Natural killer cell (primary cell): Measurements from ENCODE around the gene AKR1A1. TPM values are rescaled to one million over a fixed set of nuclear protein-coding genes. Genes with fewer than 3 reads are reported as not detected.
"Not testable (repeated sequence)": the region's sequence is repeated elsewhere in the genome, so short reads cannot be mapped to it uniquely, and the experiment has no call there.

Experiments used
- ATAC-seq, 3 donors: fragments of 150-1000 bp in 2 of 3; fragments of 200-7000 bp in 1 of 3; cut with Tn5 transposase; 1 replicate in 1 of 3; 2 replicates in 2 of 3; pipeline ENCODE4 v1.10.0; 2021; ENCODE audit warnings: mild to moderate bottlenecking in 2 of 3, moderate library complexity in 2 of 3
- DNase-seq, 2 donors: peaks; one replicate each; pipeline versions ENCODE4 v3.0.0 to v3.0.0-alpha.2; 2013 to 2021; ENCODE audit warnings: mixed read lengths in 1 of 2
- H3K27ac ChIP-seq: one replicate; pipeline ENCODE4 v1.5.1; 2013; ENCODE audit warnings: mild to moderate bottlenecking, low read length
- H3K27me3 ChIP-seq: one replicate; pipeline ENCODE4 v1.6.1; 2013; ENCODE audit warnings: low read length; ENCODE audit not compliant: control insufficient read depth, insufficient read depth
- H3K36me3 ChIP-seq: one replicate; pipeline ENCODE4 v1.6.1; 2013; ENCODE audit warnings: low read length; ENCODE audit not compliant: control insufficient read depth, insufficient read depth
- H3K4me1 ChIP-seq: one replicate; pipeline ENCODE4 v1.6.1; 2013; ENCODE audit warnings: low read length; ENCODE audit not compliant: control insufficient read depth, insufficient read depth
- H3K4me3 ChIP-seq: one replicate; pipeline ENCODE4 v1.5.1; 2013; ENCODE audit warnings: low read length
- H3K9me3 ChIP-seq: one replicate; pipeline ENCODE4 v1.6.1; 2013; ENCODE audit warnings: low read length; ENCODE audit not compliant: control insufficient read depth, insufficient read depth
- H3K27ac Mint-ChIP-seq, 2 donors: one replicate each; pipeline ENCODE4 v1.8.0; 2022; ENCODE audit warnings: mild to moderate bottlenecking in 2 of 2, mixed read lengths in 2 of 2, moderate library complexity in 1 of 2
- H3K27me3 Mint-ChIP-seq, 2 donors: one replicate each; pipeline ENCODE4 v1.8.0; 2022; ENCODE audit warnings: low read depth in 2 of 2, mixed read lengths in 2 of 2
- H3K36me3 Mint-ChIP-seq: one replicate; pipeline ENCODE4 v1.8.0; 2022; ENCODE audit warnings: mixed read lengths
- H3K4me1 Mint-ChIP-seq, 2 donors: one replicate each; pipeline ENCODE4 v1.8.0; 2022; ENCODE audit warnings: mixed read lengths in 2 of 2
- H3K4me3 Mint-ChIP-seq: one replicate; pipeline ENCODE4 v1.8.0; 2022; ENCODE audit warnings: mild to moderate bottlenecking, moderate library complexity, mixed read lengths
- H3K9me3 Mint-ChIP-seq, 2 donors: one replicate each; pipeline ENCODE4 v1.8.0; 2022; ENCODE audit warnings: mixed read lengths in 2 of 2
- WGBS: methylation state at CpG from one replicate; pipeline ENCODE4 v1.1.7; 2013; ENCODE audit warnings: missing lambda C conversion rate; ENCODE audit not compliant: insufficient coverage; 5-methylcytosine and 5-hydroxymethylcytosine counted together
- intact Hi-C: fragments of 100-400 bp; cut with micrococcal nuclease; formaldehyde crosslinking; loops from one replicate; pipeline ENCODE4 v1.14.2; 2022
- total RNA-seq, 4 donors: library from RNA; stranded (reverse); fragments of 120-200 nt in 1 of 4; gene quantifications; one replicate each; pipeline versions ENCODE4 v1.2.3 to v1.2.4, GENCODE V29; 2013 to 2022
- TF ChIP-seq, protein P1 (sequence below): fragments of 200-600 bp; IDR thresholded peaks from one replicate; pipeline ENCODE4 v1.8.0; 2022; ENCODE audit warnings: antibody characterized with exemption

The AKR1A1 gene
- total RNA-seq, 3 donors from 2014 or later (not counting 1 experiment from before 2014, with no cell fraction given), result 45.7 to 54.2 (median 53.9) TPM

DNA sequence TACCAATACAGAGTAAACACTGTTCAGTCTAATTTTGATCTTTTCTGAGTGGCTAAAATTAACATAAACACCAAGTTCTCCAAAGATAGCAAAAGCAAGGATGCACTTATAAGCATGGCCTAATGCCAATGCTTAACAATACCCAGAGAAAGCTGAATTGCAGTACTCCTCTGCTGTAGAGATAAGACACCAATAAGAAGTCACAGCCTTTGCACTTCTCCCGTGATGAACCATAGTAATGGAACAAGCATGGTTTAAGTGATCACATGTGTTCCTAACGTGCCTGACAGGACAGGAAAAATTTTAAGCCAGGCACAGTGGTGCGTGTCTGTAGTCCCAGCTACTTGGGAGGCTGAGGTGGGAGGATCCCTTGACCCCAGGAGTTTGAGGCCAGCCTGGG is 34.6 kb upstream of the AKR1A1 start:
- H3K36me3 Mint-ChIP-seq, result peaks cover 19% of the 10 kb centered on the region
- H3K27me3 Mint-ChIP-seq, result no peaks in the 10 kb centered on the region
- H3K27ac Mint-ChIP-seq, result no peak overlapping the region
- Histone ChIP-seq H3K9me3 (no peaks in the 10 kb centered on the region), H3K27me3 (no peaks in the 10 kb centered on the region), H3K4me1 (peaks cover 18% of the 10 kb centered on the region), H3K4me3 (no peak overlapping the region), H3K36me3 (peaks cover 48% of the 10 kb centered on the region), H3K27ac (no peak overlapping the region)
- ATAC-seq (no peak), DNase-seq (no peak)
- WGBS, result 82% methylated on average over 3 of the region's 3 CpGs
- no peak overlapping the region for H3K4me3 Mint-ChIP-seq
- no peaks in the 10 kb centered on the region for H3K9me3 Mint-ChIP-seq
- TF ChIP-seq, protein P1, sequence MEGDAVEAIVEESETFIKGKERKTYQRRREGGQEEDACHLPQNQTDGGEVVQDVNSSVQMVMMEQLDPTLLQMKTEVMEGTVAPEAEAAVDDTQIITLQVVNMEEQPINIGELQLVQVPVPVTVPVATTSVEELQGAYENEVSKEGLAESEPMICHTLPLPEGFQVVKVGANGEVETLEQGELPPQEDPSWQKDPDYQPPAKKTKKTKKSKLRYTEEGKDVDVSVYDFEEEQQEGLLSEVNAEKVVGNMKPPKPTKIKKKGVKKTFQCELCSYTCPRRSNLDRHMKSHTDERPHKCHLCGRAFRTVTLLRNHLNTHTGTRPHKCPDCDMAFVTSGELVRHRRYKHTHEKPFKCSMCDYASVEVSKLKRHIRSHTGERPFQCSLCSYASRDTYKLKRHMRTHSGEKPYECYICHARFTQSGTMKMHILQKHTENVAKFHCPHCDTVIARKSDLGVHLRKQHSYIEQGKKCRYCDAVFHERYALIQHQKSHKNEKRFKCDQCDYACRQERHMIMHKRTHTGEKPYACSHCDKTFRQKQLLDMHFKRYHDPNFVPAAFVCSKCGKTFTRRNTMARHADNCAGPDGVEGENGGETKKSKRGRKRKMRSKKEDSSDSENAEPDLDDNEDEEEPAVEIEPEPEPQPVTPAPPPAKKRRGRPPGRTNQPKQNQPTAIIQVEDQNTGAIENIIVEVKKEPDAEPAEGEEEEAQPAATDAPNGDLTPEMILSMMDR, result no peak
- intact Hi-C loops, result no loop called here
- H3K4me1 Mint-ChIP-seq, result peaks cover 12 to 18% of the 10 kb centered on the region in 2 donors

DNA sequence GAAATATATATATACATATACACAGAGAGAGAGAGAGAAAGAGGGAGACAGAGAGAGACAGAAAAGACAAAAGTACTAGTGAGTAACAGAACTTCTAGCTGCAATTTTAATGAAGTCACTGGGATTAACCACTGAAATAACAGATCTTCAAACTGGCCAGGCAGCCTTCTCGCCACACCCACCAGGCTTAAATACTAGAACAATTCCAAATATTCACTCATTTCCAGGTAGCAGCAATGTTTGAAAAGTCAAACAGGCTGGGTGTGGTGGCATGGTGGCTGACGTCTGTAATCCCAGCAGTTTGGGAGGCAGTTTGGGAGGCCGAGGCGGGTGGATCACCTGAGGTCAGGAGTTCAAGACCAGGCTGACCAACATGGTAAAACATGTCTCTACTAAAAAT is 34.2 kb upstream of the AKR1A1 start:
- H3K4me1 ChIP-seq, result peaks cover 22% of the 10 kb centered on the region
- H3K36me3 Mint-ChIP-seq, result peaks cover 18% of the 10 kb centered on the region
- H3K9me3 ChIP-seq, result no peaks in the 10 kb centered on the region
- WGBS, result 96% methylated on average over 4 of the region's 4 CpGs
- H3K9me3 Mint-ChIP-seq, result no peaks in the 10 kb centered on the region
- intact Hi-C loops, result no loop called here
- peaks cover 17 to 22% of the 10 kb centered on the region in 2 donors for H3K4me1 Mint-ChIP-seq
- no peaks in the 10 kb centered on the region for H3K27me3 Mint-ChIP-seq
- TF ChIP-seq, protein P1, result no peak
- no peaks in the 10 kb centered on the region for H3K27me3 ChIP-seq
- DNase-seq (no peak), ATAC-seq (no peak)
- H3K27ac ChIP-seq, result no peak overlapping the region
- H3K4me3 Mint-ChIP-seq, result no peak overlapping the region
- no peak overlapping the region for H3K4me3 ChIP-seq
- peaks cover 44% of the 10 kb centered on the region for H3K36me3 ChIP-seq
- no peak overlapping the region for H3K27ac Mint-ChIP-seq

DNA sequence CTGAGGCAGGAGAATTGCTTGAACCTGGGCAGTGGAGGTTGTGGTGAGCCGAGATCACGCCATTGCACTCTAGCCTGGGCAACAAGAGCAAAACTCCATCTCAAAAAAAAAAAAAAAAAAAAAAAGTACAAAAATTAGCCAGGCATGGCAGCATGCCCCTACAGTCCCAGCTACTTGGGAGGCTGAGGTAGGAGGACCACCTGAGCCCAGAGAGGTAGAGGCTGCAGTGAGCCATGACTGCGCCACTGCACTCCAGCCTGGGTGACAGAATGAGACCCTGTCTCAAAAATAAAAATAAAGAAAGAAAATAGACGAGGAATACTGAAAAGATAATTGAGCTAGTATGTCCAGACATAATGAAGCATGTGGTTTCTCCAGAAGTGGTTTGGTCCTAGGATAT is 32.3 kb upstream of the AKR1A1 start:
- H3K4me3 ChIP-seq, DNase-seq, H3K27me3 Mint-ChIP-seq, intact Hi-C loops, H3K9me3 Mint-ChIP-seq, H3K9me3 ChIP-seq, H3K27ac ChIP-seq, ATAC-seq, H3K27me3 ChIP-seq, H3K27ac Mint-ChIP-seq: not testable (repeated sequence)
- Mint-ChIP-seq H3K4me3 (peak overlapping the region; percentile 61), H3K4me1 (peaks cover 29 to 41% of the 10 kb centered on the region in 2 donors), H3K36me3 (peaks cover 18% of the 10 kb centered on the region)
- Histone ChIP-seq H3K4me1 (peaks cover 28% of the 10 kb centered on the region), H3K36me3 (peaks cover 34% of the 10 kb centered on the region)
- 86% methylated on average over 1 of the region's 4 CpGs for WGBS

DNA sequence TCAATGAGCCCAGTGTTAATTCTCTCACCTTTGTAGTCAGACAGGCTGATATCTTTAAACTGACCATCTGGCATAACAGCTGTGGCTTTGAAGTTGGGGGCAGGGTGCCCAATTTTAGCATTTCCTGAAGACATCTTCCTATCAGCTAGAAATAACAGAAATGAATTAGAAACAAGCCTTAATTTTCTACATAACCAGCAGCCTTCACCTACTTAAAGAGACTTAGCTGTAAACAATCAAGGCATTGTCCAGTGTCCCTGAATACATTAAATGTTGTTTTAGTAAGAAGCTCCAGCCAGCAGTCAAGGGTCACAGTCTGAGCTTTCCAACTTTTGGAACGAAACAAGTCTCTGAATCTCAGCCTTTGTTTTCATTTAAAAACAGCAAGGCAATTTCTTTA is 31.7 kb upstream of the AKR1A1 start:
- Mint-ChIP-seq H3K9me3 (no peaks in the 10 kb centered on the region), H3K27ac (no peak overlapping the region), H3K4me3 (peak overlapping the region; percentile 40), H3K4me1 (peaks cover 29 to 41% of the 10 kb centered on the region in 2 donors), H3K27me3 (no peaks in the 10 kb centered on the region), H3K36me3 (peaks cover 18% of the 10 kb centered on the region)
- Histone ChIP-seq H3K9me3 (no peaks in the 10 kb centered on the region), H3K4me1 (peaks cover 28% of the 10 kb centered on the region), H3K27me3 (no peaks in the 10 kb centered on the region), H3K36me3 (peaks cover 30% of the 10 kb centered on the region), H3K27ac (no peak overlapping the region), H3K4me3 (no peak overlapping the region)
- TF ChIP-seq, protein P1, result no peak
- intact Hi-C loops, result no loop called here
- WGBS, result 18% methylated on average over 1 of the region's 1 CpG
- no peak for ATAC-seq
- DNase-seq, result no peak

DNA sequence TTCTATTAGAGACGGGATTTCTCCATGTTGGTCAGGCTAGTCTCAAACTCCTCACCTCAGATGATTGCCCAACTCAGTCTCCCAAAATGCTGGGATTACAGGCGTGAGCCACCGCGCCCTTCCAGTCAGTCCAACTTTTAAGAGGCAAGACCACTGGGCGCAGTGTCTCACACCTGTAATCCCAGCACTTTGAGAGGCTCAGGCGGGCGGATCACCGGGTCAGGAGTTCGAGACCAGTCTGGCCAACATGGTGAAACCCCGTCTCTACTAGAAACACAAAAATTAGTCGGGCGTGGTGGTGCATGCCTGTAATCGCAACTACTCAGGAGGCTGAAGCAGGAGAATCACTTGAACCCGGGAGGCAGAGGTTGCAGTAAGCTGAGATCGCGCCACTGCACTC is 30.9 kb upstream of the AKR1A1 start:
- H3K27me3 Mint-ChIP-seq, H3K9me3 Mint-ChIP-seq, H3K27ac Mint-ChIP-seq, H3K9me3 ChIP-seq, DNase-seq, intact Hi-C loops, H3K4me3 ChIP-seq, ATAC-seq, H3K27ac ChIP-seq, H3K27me3 ChIP-seq, H3K36me3 Mint-ChIP-seq: not testable (repeated sequence)
- 72% methylated on average over 16 of the region's 16 CpGs for WGBS
- H3K4me1 ChIP-seq, result peaks cover 28% of the 10 kb centered on the region
- H3K4me1 Mint-ChIP-seq, result peaks cover 29 to 41% of the 10 kb centered on the region in 2 donors
- H3K4me3 Mint-ChIP-seq, result peak overlapping the region; percentile 71
- peaks cover 23% of the 10 kb centered on the region for H3K36me3 ChIP-seq
